ENCODE measurements around the gene TECPR2.

TECPR2 gene

DNA sequence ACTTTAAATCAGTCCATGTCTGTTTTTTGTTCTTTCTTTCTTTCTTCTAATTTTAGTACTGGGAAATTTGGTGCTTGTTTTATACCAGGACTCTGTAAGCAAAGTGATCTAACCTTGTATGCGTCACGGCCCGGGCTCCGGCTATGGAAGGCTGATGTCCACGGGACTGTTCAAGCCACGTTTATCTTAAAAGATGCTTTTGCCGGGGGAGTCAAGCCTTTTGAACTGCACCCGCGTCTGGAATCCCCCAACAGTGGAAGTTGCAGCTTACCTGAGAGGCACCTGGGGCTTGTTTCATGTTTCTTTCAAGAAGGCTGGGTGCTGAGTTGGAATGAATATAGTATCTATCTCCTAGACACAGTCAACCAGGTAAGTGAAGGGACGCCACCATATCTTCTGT is 62.2 kb downstream of the TECPR2 start:
- DNase-seq (ENCODE audit: low read depth in 3 of 3), result no peak

GRCh38 chr14:102426796-102427195 is 64.1 kb downstream of the TECPR2 start:
- no peak for DNase-seq (ENCODE audit: low read depth in 3 of 3)

DNA sequence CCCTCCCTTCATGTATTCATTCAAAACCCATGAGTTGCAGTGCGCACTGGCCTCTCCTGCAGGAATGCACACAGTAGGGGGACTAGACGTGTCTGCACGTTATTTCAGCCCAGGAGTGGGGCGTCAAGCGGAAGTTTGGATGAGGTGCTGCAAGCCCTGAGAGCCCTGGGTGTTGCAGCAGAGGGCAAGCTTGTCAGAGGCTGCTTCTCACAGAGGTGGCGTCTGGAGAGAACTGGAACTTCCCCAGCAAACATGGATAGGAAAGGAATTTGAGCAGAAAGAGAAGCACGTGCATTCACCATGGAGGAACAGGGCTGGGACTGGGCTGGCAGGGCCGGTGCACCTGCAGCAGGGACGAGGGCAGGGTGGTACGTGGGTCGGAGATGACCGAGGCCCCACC is 64.9 kb downstream of the TECPR2 start:
- no peak for DNase-seq (ENCODE audit: low read depth in 3 of 3)

DNA sequence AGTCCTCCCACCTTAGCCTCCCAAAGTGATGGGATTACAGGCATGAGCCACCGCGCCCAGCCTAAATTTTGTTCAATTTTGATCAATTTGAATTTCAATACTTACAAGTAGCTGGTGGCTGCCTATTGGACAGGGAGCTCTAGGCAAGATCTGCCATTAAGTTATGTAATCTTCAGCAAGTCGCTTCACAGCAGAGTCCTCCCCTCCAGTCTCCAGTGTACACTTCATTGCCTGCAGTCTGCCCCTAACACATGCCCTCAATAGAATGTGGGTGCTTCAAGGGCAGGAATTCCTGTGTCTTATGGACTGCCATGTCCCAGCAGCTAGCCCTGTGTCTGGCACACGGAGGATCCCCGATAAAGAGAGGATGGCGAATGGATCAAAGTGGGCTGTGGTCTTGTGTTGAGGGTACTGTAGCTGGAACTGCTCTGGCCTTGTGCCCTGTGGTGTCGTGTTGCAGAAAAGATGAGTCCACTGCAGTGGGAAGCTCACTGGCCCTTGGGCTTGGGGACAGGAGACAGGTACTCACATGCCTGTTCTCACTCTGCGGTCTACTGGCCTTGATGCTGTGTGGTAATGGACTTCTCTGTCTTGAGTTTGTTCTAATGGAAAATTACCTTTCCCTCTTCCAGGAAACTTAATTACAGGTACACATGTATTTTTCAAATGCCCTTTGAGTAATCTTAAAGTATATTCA is 67.6 kb downstream of the TECPR2 start:
- no peak for DNase-seq (ENCODE audit: low read depth in 3 of 3)

- DNase-seq (ENCODE audit: low read depth in 3 of 3), result no peak
Observed at GRCh38 chr14:102431751-102432150, 69.0 kb downstream of the TECPR2 start.

DNA sequence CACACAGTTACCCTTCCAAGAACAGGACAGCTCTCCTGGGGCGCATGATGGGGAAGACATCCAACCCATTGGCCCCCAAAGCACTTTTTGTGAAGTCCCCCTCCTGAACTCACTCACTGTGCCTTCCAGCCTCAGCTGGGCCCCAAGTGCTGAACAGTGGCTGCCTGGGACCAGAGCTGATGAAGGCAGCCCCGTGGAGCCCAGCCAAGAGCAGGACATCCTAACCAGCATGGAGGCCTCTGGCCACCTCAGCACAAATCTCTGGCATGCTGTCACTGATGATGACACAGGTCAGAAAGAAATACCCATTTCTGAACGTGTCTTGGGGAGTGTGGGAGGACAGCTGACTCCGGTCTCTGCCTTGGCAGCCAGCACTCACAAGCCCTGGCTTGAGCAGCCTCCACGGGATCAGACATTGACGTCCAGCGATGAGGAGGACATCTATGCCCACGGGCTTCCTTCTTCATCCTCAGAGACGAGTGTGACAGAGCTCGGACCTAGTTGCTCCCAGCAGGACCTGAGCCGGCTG is 72.0 kb downstream of the TECPR2 start:
- DNase-seq (ENCODE audit: low read depth in 3 of 3), result no peak

GRCh38 chr14:102437997-102438915 is 75.5 kb downstream of the TECPR2 start:
- peak; percentile 21 to 60 (median 37) for DNase-seq (ENCODE audit: low read depth in 3 of 3)

- no peak for DNase-seq (ENCODE audit: low read depth in 3 of 3)
Observed at GRCh38 chr14:102439556-102439955, 76.8 kb downstream of the TECPR2 start.

DNA sequence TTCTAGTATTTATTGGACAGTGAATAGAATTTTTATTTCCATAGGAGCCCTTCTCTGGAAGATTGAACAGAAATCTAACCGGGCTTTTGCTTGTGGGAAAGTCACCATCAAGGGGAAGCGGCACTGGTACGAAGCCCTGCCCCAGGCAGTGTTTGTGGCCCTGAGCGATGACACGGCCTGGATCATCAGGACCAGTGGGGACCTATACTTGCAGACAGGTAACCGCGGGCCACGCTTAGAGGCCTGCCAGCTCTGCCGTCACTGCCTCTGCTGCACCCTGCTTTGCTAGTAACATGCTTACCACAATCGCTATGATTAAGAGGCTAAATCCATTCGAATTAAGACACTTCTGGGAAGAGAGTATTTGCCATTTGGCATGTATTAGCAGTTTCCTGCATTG is 77.7 kb downstream of the TECPR2 start:
- DNase-seq (ENCODE audit: low read depth in 3 of 3), result no peak

- DNase-seq (ENCODE audit: low read depth in 3 of 3), result no peak
Observed at GRCh38 chr14:102442241-102443211, 79.8 kb downstream of the TECPR2 start.

DNA sequence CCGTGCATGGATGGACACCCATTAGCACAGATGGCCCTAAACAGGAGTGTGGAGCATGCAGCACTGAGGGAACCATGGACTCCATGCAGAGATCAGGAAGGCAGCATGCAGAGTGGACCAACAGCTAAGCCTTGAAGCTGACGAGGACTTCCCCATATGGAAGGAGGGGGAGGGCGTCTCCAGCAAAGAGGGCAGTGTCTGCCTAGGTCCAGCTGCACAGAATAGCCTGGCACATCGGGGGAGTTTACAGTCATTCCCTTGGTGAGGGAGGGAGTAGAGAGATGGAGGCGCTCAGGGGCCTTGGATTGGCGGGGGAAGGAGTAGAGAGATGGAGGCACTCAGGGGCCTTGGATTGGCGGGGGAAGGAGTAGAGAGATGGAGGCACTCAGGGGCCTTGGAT is 82.3 kb downstream of the TECPR2 start:
- DNase-seq (ENCODE audit: low read depth in 3 of 3), result no peak

GRCh38 chr14:102445641-102446040 is 82.9 kb downstream of the TECPR2 start:
- no peak for DNase-seq (ENCODE audit: low read depth in 3 of 3)

GRCh38 chr14:102450206-102451063 is 87.7 kb downstream of the TECPR2 start:
- DNase-seq (ENCODE audit: low read depth in 3 of 3), result no peak

DNA sequence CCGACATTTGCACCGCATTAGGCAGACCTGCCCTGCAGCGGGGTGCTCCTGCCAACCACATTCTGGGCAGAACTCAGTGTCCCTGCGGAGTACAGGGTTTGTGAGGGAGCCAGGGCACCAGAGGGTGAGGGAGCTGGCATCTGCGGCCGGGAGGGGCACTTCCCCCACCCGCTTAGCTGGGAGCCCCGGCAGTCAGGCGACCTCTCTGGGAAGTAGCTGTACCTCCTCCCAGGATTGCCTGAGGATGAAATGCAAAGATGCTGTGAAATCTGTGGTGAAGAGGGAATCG is 88.3 kb downstream of the TECPR2 start:
- DNase-seq (ENCODE audit: low read depth in 3 of 3), result no peak

DNA sequence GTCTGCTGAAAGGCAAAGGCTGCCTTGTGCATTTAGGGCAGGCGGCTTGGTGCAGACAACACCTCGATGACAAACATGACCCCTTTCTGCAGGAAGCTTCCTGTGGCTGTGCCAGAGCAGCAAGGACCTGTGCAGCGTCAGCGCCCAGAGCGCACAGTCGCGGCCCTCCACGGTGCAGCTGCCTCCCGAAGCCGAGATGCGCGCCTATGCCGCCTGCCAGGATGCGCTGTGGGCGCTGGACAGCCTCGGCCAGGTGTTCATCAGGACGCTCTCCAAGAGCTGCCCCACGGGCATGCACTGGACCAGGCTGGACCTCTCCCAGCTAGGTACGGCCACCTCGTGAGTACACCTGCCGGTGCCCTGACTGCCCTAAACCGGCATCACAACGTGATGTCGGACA is 89.6 kb downstream of the TECPR2 start:
- no peak for DNase-seq (ENCODE audit: low read depth in 3 of 3)

GRCh38 chr14:102454711-102455110 is 92.0 kb downstream of the TECPR2 start:
- no peak for DNase-seq (ENCODE audit: low read depth in 3 of 3)

GRCh38 chr14:102457509-102457908 is 94.8 kb downstream of the TECPR2 start:
- no peak for DNase-seq (ENCODE audit: low read depth in 3 of 3)

GRCh38 chr14:102461490-102462338 is 99.0 kb downstream of the TECPR2 start:
- DNase-seq (ENCODE audit: low read depth in 3 of 3), result no peak

DNA sequence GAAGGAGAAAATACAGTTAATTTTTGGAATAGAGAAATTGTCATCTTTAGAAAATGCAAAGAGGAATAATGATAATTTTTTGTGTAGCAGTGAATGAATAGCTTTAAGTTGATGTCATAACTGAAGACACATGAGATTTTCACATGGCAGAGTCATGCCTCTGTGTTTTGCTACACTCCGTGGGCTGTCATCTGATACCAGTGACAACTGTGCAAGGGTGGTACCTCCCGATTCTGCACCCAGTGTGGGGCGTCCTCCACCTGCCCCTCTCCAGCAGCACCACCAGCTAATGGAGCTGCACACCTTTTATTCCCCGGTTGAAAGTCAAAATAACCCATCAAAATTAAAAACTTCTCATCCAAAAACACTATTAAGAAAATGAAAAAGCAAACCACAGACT is 99.7 kb downstream of the TECPR2 start:
- DNase-seq (ENCODE audit: low read depth in 3 of 3), result no peak

DNA sequence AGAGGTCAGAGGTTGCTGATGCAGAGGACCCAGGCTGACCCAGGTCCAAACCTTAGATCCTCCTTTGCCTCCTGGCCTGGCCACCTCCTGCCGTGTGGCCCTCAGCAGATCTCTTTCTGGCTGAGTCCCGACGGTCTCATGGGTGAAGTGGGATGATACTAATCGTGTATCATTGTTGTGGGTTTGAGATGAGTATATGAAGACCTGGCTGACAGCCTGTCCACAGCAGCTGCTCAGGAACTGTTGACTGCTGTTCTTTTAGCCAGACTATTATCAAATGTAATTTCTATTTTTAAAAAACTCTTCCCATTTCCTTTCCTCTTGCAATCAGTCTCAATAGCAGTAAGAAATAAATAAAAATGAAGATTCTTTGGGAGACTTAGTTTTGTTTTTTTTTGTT is 101.3 kb downstream of the TECPR2 start:
- no peak for DNase-seq (ENCODE audit: low read depth in 3 of 3)

Measured in stimulated activated CD4-positive, alpha-beta T cell treated with anti-CD3 and anti-CD28 coated beads, TNF-alpha, amount 100 ng/mL, for 48 hours (primary cell).